ENCODE results near the gene FAM131A.

- no peak for TF ChIP-seq TARDBP (IDR thresholded peaks at IDR 0.05)
- no peak for TF ChIP-seq PKNOX1 (IDR thresholded peaks at IDR 0.05)
- TF ChIP-seq HDGF (IDR thresholded peaks at IDR 0.05; ENCODE audit: borderline replicate concordance) = no peak
- no peak for TF ChIP-seq FOXK2 (IDR thresholded peaks at IDR 0.05)
- TF ChIP-seq FOXM1 (IDR thresholded peaks at IDR 0.05; ENCODE audit: borderline replicate concordance) = no peak
- no peak for TF ChIP-seq ELF4 (IDR thresholded peaks at IDR 0.05)
- TF ChIP-seq ZNF384 (IDR thresholded peaks at IDR 0.05) = no peak
- TF ChIP-seq FOXA1 (IDR thresholded peaks at IDR 0.05) = no peak
- no peak for TF ChIP-seq SP1 (IDR thresholded peaks at IDR 0.05)
- TF ChIP-seq ARNT (IDR thresholded peaks at IDR 0.05) = no peak
- TF ChIP-seq CTBP1 (IDR thresholded peaks at IDR 0.05; ENCODE audit: borderline replicate concordance) = no peak
- no peak for TF ChIP-seq BHLHE40 (IDR thresholded peaks at IDR 0.05; ENCODE audit: borderline replicate concordance)
These were observed 23.1 kb upstream of the FAM131A start, which contains the start of gene EIF4G1 for GRCh38 chr3:184314363-184314699.
